Brain microvascular endothelial cell (primary cell): Measurements from ENCODE around the gene ASIP.
"Not testable (repeated sequence)": the region's sequence is repeated elsewhere in the genome, so short reads cannot be mapped to it uniquely, and the experiment has no call there.

Experiments
- DNase-seq: peaks from one replicate; pipeline ENCODE4 v3.0.0-alpha.2; 2020
- H3K27ac ChIP-seq: fragments of 250-450 bp; sonication (Bioruptor Pico); 2 replicates; pipeline ENCODE4 v1.5.1; 2020; ENCODE audit warnings: mild to moderate bottlenecking, moderate library complexity
- H3K27me3 ChIP-seq: fragments of 250-450 bp; sonication (Bioruptor Pico); replicated peaks from 2 replicates; pipeline ENCODE4 v1.5.1; 2020; ENCODE audit warnings: mild to moderate bottlenecking
- H3K36me3 ChIP-seq: fragments of 250-450 bp; sonication (Bioruptor Pico); replicated peaks from 2 replicates; pipeline ENCODE4 v1.5.1; 2020; ENCODE audit warnings: mild to moderate bottlenecking
- H3K4me3 ChIP-seq: 2 replicates; pipeline ENCODE4 v1.5.1; 2011; ENCODE audit warnings: low read depth, mild to moderate bottlenecking, control low read depth, low read length, moderate library complexity
- in situ Hi-C: cut with HindIII; loops from 2 replicates; pipeline ENCODE4 v1.10.0; 2017; ENCODE audit warnings: low sequenced_read_pairs, low pct_ligation_motif_present
- TF ChIP-seq, protein P1 (sequence below): IDR thresholded peaks from 2 replicates; pipeline ENCODE4 v1.5.1; 2011; ENCODE audit warnings: low read depth, mild to moderate bottlenecking, moderate library complexity, low read length, control low read depth, inconsistent platforms; ENCODE audit errors: missing control alignments

ASIP gene

GRCh38 chr20:34233687-34234086, 7.5 kb upstream of the ASIP start:
- TF ChIP-seq, protein P1, sequence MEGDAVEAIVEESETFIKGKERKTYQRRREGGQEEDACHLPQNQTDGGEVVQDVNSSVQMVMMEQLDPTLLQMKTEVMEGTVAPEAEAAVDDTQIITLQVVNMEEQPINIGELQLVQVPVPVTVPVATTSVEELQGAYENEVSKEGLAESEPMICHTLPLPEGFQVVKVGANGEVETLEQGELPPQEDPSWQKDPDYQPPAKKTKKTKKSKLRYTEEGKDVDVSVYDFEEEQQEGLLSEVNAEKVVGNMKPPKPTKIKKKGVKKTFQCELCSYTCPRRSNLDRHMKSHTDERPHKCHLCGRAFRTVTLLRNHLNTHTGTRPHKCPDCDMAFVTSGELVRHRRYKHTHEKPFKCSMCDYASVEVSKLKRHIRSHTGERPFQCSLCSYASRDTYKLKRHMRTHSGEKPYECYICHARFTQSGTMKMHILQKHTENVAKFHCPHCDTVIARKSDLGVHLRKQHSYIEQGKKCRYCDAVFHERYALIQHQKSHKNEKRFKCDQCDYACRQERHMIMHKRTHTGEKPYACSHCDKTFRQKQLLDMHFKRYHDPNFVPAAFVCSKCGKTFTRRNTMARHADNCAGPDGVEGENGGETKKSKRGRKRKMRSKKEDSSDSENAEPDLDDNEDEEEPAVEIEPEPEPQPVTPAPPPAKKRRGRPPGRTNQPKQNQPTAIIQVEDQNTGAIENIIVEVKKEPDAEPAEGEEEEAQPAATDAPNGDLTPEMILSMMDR = no peak
- no peak for DNase-seq
- H3K27ac ChIP-seq = no peak overlapping the region
- no peaks in the 10 kb centered on the region for H3K36me3 ChIP-seq
- H3K27me3 ChIP-seq = no peaks in the 10 kb centered on the region
- no peak overlapping the region for H3K4me3 ChIP-seq
- in situ Hi-C loops = no loop called here

GRCh38 chr20:34235875-34236274, 5.3 kb upstream of the ASIP start:
- Histone ChIP-seq H3K36me3 (no peaks in the 10 kb centered on the region), H3K4me3 (no peak overlapping the region), H3K27ac (no peak overlapping the region), H3K27me3 (peaks cover 4% of the 10 kb centered on the region)
- in situ Hi-C loops = no loop called here
- no peak for DNase-seq
- TF ChIP-seq, protein P1 = no peak

DNA sequence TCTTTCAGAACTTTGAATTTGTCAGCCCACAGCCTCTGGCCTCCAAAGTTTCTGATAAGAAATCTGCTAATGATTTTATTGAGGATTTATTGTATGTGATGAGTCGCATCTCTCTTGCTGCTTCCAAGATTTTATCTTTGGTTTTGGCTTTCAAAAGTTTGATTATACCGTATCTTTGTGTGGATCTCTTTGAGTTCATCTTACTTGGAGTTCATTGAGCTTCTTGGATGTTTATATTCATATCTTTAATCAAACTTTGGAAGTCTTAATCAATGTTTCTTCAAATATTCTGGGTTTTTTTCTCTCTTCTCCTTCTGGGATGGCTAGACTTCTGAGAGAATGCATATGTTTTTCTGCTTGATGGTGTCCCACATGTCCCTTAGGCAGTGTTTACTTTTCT, 3.3 kb upstream of the ASIP start:
- no peaks in the 10 kb centered on the region for H3K36me3 ChIP-seq
- H3K4me3 ChIP-seq = no peak overlapping the region
- in situ Hi-C loops = no loop called here
- peaks cover 4% of the 10 kb centered on the region for H3K27me3 ChIP-seq
- H3K27ac ChIP-seq = no peak overlapping the region
- TF ChIP-seq, protein P1 = no peak
- DNase-seq = no peak

GRCh38 chr20:34240121-34240520, 1.1 kb upstream of the ASIP start:
- in situ Hi-C loops = no loop called here
- H3K36me3 ChIP-seq = no peaks in the 10 kb centered on the region
- TF ChIP-seq, protein P1 = no peak
- DNase-seq = no peak
- H3K27ac ChIP-seq = no peak overlapping the region
- no peak overlapping the region for H3K4me3 ChIP-seq
- peaks cover 4% of the 10 kb centered on the region for H3K27me3 ChIP-seq

- H3K27me3 ChIP-seq, in situ Hi-C loops, H3K4me3 ChIP-seq, H3K27ac ChIP-seq, H3K36me3 ChIP-seq, DNase-seq: not testable (repeated sequence)
These were observed 792 bp downstream of the ASIP start for GRCh38 chr20:34242015-34242414.

GRCh38 chr20:34242879-34243278, 1.7 kb downstream of the ASIP start:
- DNase-seq = no peak
- in situ Hi-C loops = no loop called here
- no peak overlapping the region for H3K27ac ChIP-seq
- H3K36me3 ChIP-seq = no peaks in the 10 kb centered on the region
- TF ChIP-seq, protein P1 = no peak
- no peak overlapping the region for H3K4me3 ChIP-seq
- H3K27me3 ChIP-seq = peaks cover 4% of the 10 kb centered on the region
